DND-41 (cell line): ENCODE data around the gene MATR3.

Experiments
- ATAC-seq: fragments of 200-7000 bp; cut with Tn5 transposase; 3 replicates; pipeline ENCODE4 v1.9.1; 2021; ENCODE audit warnings: low read depth; ENCODE audit not compliant: insufficient read depth
- DNase-seq: peaks from one replicate; pipeline ENCODE4 v3.0.0-alpha.2; 2020
- H2AFZ ChIP-seq: 2 replicates; pipeline ENCODE4 v1.6.0; 2012; ENCODE audit warnings: low read depth, low read length
- H3K27ac ChIP-seq: 2 replicates; pipeline ENCODE4 v1.5.1; 2012; ENCODE audit warnings: low read length, inconsistent platforms
- H3K27me3 ChIP-seq: fragments of 200-600 bp; sonication (generic); 2 replicates; pipeline ENCODE4 v1.6.0; 2012; ENCODE audit warnings: low read length, mild to moderate bottlenecking, inconsistent platforms; ENCODE audit not compliant: insufficient read depth, poor library complexity
- H3K36me3 ChIP-seq: 2 replicates; pipeline ENCODE4 v1.5.1; 2012; ENCODE audit warnings: low read length, inconsistent platforms; ENCODE audit not compliant: insufficient read depth
- H3K4me1 ChIP-seq: 2 replicates; pipeline ENCODE4 v1.5.1; 2012; ENCODE audit warnings: mild to moderate bottlenecking, low read length; ENCODE audit not compliant: insufficient read depth
- H3K4me2 ChIP-seq: 2 replicates; pipeline ENCODE4 v1.6.0; 2012; ENCODE audit warnings: mild to moderate bottlenecking, moderate library complexity, low read length, inconsistent platforms; ENCODE audit not compliant: insufficient read depth
- H3K4me3 ChIP-seq, 2 experiments: fragments of 200-600 bp in 1 of 2; shearing (Covaris generic) in 1 of 2; 2 replicates each; pipeline ENCODE4 v1.5.1; 2012 to 2016; ENCODE audit warnings: inconsistent platforms in 2 of 2, low read length in 2 of 2, mild to moderate bottlenecking in 2 of 2, low read depth in 1 of 2, moderate library complexity in 1 of 2
- H3K79me2 ChIP-seq: 2 replicates; pipeline ENCODE4 v1.6.0; 2012; ENCODE audit warnings: low read length, inconsistent platforms; ENCODE audit not compliant: insufficient read depth
- H3K9ac ChIP-seq: 2 replicates; pipeline ENCODE4 v1.6.0; 2012; ENCODE audit warnings: low read depth, mild to moderate bottlenecking, inconsistent platforms, low read length, moderate library complexity
- H3K9me3 ChIP-seq: 2 replicates; pipeline ENCODE4 v1.5.1; 2012; ENCODE audit warnings: low read length, moderate library complexity, mild to moderate bottlenecking, inconsistent platforms; ENCODE audit not compliant: insufficient read depth, severe bottlenecking
- H4K20me1 ChIP-seq: 2 replicates; pipeline ENCODE4 v1.6.0; 2012; ENCODE audit warnings: low read length; ENCODE audit not compliant: insufficient read depth
- CTCF ChIP-seq: IDR thresholded peaks from 2 replicates; pipeline ENCODE4 v1.5.1; 2012; ENCODE audit warnings: borderline replicate concordance, low read length, moderate library complexity, mild to moderate bottlenecking; ENCODE audit not compliant: poor library complexity, severe bottlenecking; ENCODE audit errors: extremely low read depth
- EZH2 ChIP-seq: IDR thresholded peaks from 3 replicates; pipeline ENCODE4 v1.6.1; 2012; ENCODE audit warnings: borderline replicate concordance, low read depth, mild to moderate bottlenecking, moderate library complexity, low read length, inconsistent platforms; ENCODE audit not compliant: severe bottlenecking

Gene MATR3

GRCh38 chr5:139304391-139305324 lies 11.1 kb downstream of the MATR3 start:
- TF ChIP-seq CTCF (no peak), EZH2 (no peak)
- H3K4me3 ChIP-seq, result no peak overlapping the region
- no peaks in the 10 kb centered on the region for H3K9me3 ChIP-seq
- H3K27me3 ChIP-seq, result no peaks in the 10 kb centered on the region
- H3K79me2 ChIP-seq, result peaks cover 100% of the 10 kb centered on the region
- no peak for ATAC-seq
- DNase-seq, result no peak
- H4K20me1 ChIP-seq, result peaks cover 99% of the 10 kb centered on the region
- no peak overlapping the region for H3K9ac ChIP-seq
- no peak overlapping the region for H3K27ac ChIP-seq
- H3K4me2 ChIP-seq, result peak overlapping the region; percentile 36; the same call in 1 of the 2 replicates
- H3K4me1 ChIP-seq, result peaks cover 48% of the 10 kb centered on the region
- H3K36me3 ChIP-seq, result peaks cover 35% of the 10 kb centered on the region
- no peak overlapping the region for H2AFZ ChIP-seq

- Histone ChIP-seq H3K79me2 (peaks cover 100% of the 10 kb centered on the region), H3K36me3 (peaks cover 30% of the 10 kb centered on the region; the same call in 1 of the 2 replicates), H2AFZ (no peak overlapping the region), H3K9me3 (no peaks in the 10 kb centered on the region), H3K4me1 (peaks cover 37% of the 10 kb centered on the region), H3K4me3 (no peak overlapping the region), H3K4me2 (no peak overlapping the region), H3K27me3 (no peaks in the 10 kb centered on the region), H3K9ac (no peak overlapping the region), H3K27ac (no peak overlapping the region), H4K20me1 (peaks cover 99% of the 10 kb centered on the region)
- no peak for TF ChIP-seq EZH2
- no peak for TF ChIP-seq CTCF
- no peak for DNase-seq
- no peak for ATAC-seq
Measured at GRCh38 chr5:139306197-139306596, 12.7 kb downstream of the MATR3 start.

GRCh38 chr5:139306628-139307379 lies 13.3 kb downstream of the MATR3 start:
- H3K27ac ChIP-seq, result no peak overlapping the region
- DNase-seq, result no peak
- peaks cover 98% of the 10 kb centered on the region for H4K20me1 ChIP-seq
- peaks cover 29% of the 10 kb centered on the region; the same call in 1 of the 2 replicates for H3K36me3 ChIP-seq
- peaks cover 31% of the 10 kb centered on the region for H3K4me1 ChIP-seq
- H3K4me3 ChIP-seq, result no peak overlapping the region
- ATAC-seq, result no peak
- H3K4me2 ChIP-seq, result peak overlapping the region; percentile 26; the same call in 1 of the 2 replicates
- no peak overlapping the region for H2AFZ ChIP-seq
- TF ChIP-seq CTCF (no peak), EZH2 (no peak)
- no peak overlapping the region for H3K9ac ChIP-seq
- H3K27me3 ChIP-seq, result no peaks in the 10 kb centered on the region
- peaks cover 100% of the 10 kb centered on the region for H3K79me2 ChIP-seq
- H3K9me3 ChIP-seq, result no peaks in the 10 kb centered on the region
